Gastrocnemius medialis (tissue), 4 donors: ENCODE measurements around the gene ZBTB4. TPM values are rescaled to one million over a fixed set of nuclear protein-coding genes. Genes with fewer than 3 reads are reported as not detected.

Experiments
- ATAC-seq, 2 donors: fragments of 150-250 bp; one replicate each; pipeline ENCODE4 v1.9.1; 2016
- DNase-seq, 2 donors: peaks; one replicate each; pipeline ENCODE4 v3.0.0-alpha.2; 2019
- H3K27ac ChIP-seq, 4 donors: fragments of 200-600 bp; sonication (generic); 1 replicate in 1 of 4; 2 replicates in 3 of 4; pipeline ENCODE4 v1.5.1; 2016 to 2018; ENCODE audit warnings: mild to moderate bottlenecking in 2 of 4, moderate library complexity in 1 of 4
- H3K27me3 ChIP-seq, 3 donors: fragments of 200-600 bp; sonication (generic) in 2 of 3; 1 replicate in 1 of 3; 2 replicates in 2 of 3; pipeline versions ENCODE4 v1.5.1 to v1.6.0; 2016 to 2019; ENCODE audit warnings: mild to moderate bottlenecking in 1 of 3, moderate library complexity in 1 of 3
- H3K36me3 ChIP-seq, 2 donors: fragments of 200-600 bp; sonication (generic) in 1 of 2; one replicate each; pipeline ENCODE4 v1.5.1; 2017 to 2018
- H3K4me1 ChIP-seq, 2 donors: fragments of 200-600 bp; sonication (generic) in 1 of 2; one replicate each; pipeline ENCODE4 v1.5.1; 2016 to 2017; ENCODE audit warnings: mild to moderate bottlenecking in 2 of 2
- H3K4me3 ChIP-seq, 4 donors: fragments of 200-600 bp; sonication (generic) in 3 of 4; 1 replicate in 1 of 4; 2 replicates in 3 of 4; pipeline ENCODE4 v1.5.1; 2016 to 2019; ENCODE audit warnings: mild to moderate bottlenecking in 2 of 4
- H3K9me3 ChIP-seq, 3 donors: fragments of 200-600 bp; sonication (generic) in 2 of 3; 1 replicate in 1 of 3; 2 replicates in 2 of 3; pipeline ENCODE4 v1.5.1; 2016 to 2019
- CTCF ChIP-seq, 5 experiments: fragments of 450-650 bp in 3 of 5; fragments of 200-600 bp in 2 of 5; sonication (generic) in 2 of 5; IDR thresholded peaks in 4 of 5; conservative IDR thresholded peaks in 1 of 5; 1 replicate in 4 of 5; 2 replicates in 1 of 5; pipeline ENCODE4 v1.5.1; 2016 to 2019; ENCODE audit warnings: antibody characterized with exemption in 5 of 5, mild to moderate bottlenecking in 3 of 5, moderate library complexity in 3 of 5
- POLR2A ChIP-seq, 2 donors: fragments of 450-650 bp; IDR thresholded peaks; one replicate each; pipeline ENCODE4 v1.6.1; 2017; ENCODE audit warnings: antibody characterized with exemption in 2 of 2, mild to moderate bottlenecking in 2 of 2, moderate library complexity in 2 of 2
- in situ Hi-C, 4 donors: fragments of 200-750 bp; cut with MboI; loops; one replicate each; pipeline versions ENCODE4 v1.15.0 to v1.8.0; 2017; ENCODE audit warnings: low sequenced_read_pairs in 4 of 4
- intact Hi-C: fragments of 100-400 bp; cut with DNase I; formaldehyde crosslinking; loops from one replicate; pipeline ENCODE4 v1.15.1; 2023; ENCODE audit warnings: low total_unique reads
- total RNA-seq, 4 donors: library from RNA; depleted of rRNA; stranded (reverse); fragments of >200 nt; gene quantifications; one replicate each; pipeline versions ENCODE4 v1.1.0 to v1.2.3, GENCODE V29; 2016

ZBTB4 gene
- total RNA-seq, 4 donors from 2014 or later: 24.2 to 43.1 (median 31.2) TPM

- in situ Hi-C loops: no loop called here
- Histone ChIP-seq H3K27ac (peak overlapping the region; percentile 79 to 100 (median 86)), H3K4me1 (peaks cover 32 to 38% of the 10 kb centered on the region in 2 donors), H3K4me3 (peak overlapping the region in 2 of 4 donors; percentile 9 to 10), H3K27me3 (no peaks in the 10 kb centered on the region), H3K9me3 (no peaks in the 10 kb centered on the region), H3K36me3 (peaks cover 0 to 31% of the 10 kb centered on the region in 2 donors)
- no peak for TF ChIP-seq CTCF (IDR thresholded peaks at IDR 0.05 in 4 of 5, conservative IDR thresholded peaks at IDR 0.05 in 1 of 5)
- TF ChIP-seq POLR2A (IDR thresholded peaks at IDR 0.05): no peak
- no peak for DNase-seq
- intact Hi-C loops: no loop called here
- no peak for ATAC-seq
Measured at GRCh38 chr17:7466318-7466638, 13.2 kb downstream of the ZBTB4 start.

- in situ Hi-C loops: no loop called here
- no peaks in the 10 kb centered on the region for H3K9me3 ChIP-seq
- TF ChIP-seq POLR2A (IDR thresholded peaks at IDR 0.05) (no peak), CTCF (IDR thresholded peaks at IDR 0.05 in 4 of 5, conservative IDR thresholded peaks at IDR 0.05 in 1 of 5) (no peak)
- H3K4me3 ChIP-seq: no peak overlapping the region
- no peak for DNase-seq
- H3K36me3 ChIP-seq: peaks cover 0 to 31% of the 10 kb centered on the region in 2 donors
- peaks cover 27 to 35% of the 10 kb centered on the region in 2 donors for H3K4me1 ChIP-seq
- H3K27ac ChIP-seq: peak overlapping the region; percentile 79 to 100 (median 86)
- no peaks in the 10 kb centered on the region for H3K27me3 ChIP-seq
- intact Hi-C loops: no loop called here
- no peak for ATAC-seq
Measured at GRCh38 chr17:7465597-7466275, 13.7 kb downstream of the ZBTB4 start.

GRCh38 chr17:7464081-7464480, 15.3 kb downstream of the ZBTB4 start:
- in situ Hi-C loops (no loop called here), intact Hi-C loops (no loop called here)
- no peaks in the 10 kb centered on the region for H3K9me3 ChIP-seq
- H3K27ac ChIP-seq: no peak overlapping the region
- H3K4me1 ChIP-seq: peaks cover 20 to 25% of the 10 kb centered on the region in 2 donors
- no peak for ATAC-seq
- peaks cover 0 to 31% of the 10 kb centered on the region in 2 donors for H3K36me3 ChIP-seq
- H3K4me3 ChIP-seq: no peak overlapping the region
- no peaks in the 10 kb centered on the region for H3K27me3 ChIP-seq
- TF ChIP-seq CTCF (IDR thresholded peaks at IDR 0.05 in 4 of 5, conservative IDR thresholded peaks at IDR 0.05 in 1 of 5): no peak
- TF ChIP-seq POLR2A (IDR thresholded peaks at IDR 0.05): no peak
- no peak for DNase-seq

GRCh38 chr17:7463372-7463846, 16.0 kb downstream of the ZBTB4 start:
- no peak for ATAC-seq
- no peak for DNase-seq
- H3K4me1 ChIP-seq: peaks cover 20 to 25% of the 10 kb centered on the region in 2 donors
- no peaks in the 10 kb centered on the region for H3K9me3 ChIP-seq
- H3K27ac ChIP-seq: peak overlapping the region in 1 of 4 donors; percentile 11
- in situ Hi-C loops: no loop called here
- H3K36me3 ChIP-seq: peaks cover 0 to 32% of the 10 kb centered on the region in 2 donors
- H3K4me3 ChIP-seq: no peak overlapping the region
- TF ChIP-seq CTCF (IDR thresholded peaks at IDR 0.05 in 4 of 5, conservative IDR thresholded peaks at IDR 0.05 in 1 of 5): no peak
- no peak for TF ChIP-seq POLR2A (IDR thresholded peaks at IDR 0.05)
- no peaks in the 10 kb centered on the region for H3K27me3 ChIP-seq
- intact Hi-C loops: no loop called here
